Measurements from ENCODE around the gene PDE7B. TPM values are rescaled to one million over a fixed set of nuclear protein-coding genes. Genes with fewer than 3 reads are reported as not detected.

Gene PDE7B
- total and polyA plus RNA-seq, 2 of the 8 experiments (the other 6 are each of a cell fraction or from before 2014, with no cell fraction given): not detected

DNA sequence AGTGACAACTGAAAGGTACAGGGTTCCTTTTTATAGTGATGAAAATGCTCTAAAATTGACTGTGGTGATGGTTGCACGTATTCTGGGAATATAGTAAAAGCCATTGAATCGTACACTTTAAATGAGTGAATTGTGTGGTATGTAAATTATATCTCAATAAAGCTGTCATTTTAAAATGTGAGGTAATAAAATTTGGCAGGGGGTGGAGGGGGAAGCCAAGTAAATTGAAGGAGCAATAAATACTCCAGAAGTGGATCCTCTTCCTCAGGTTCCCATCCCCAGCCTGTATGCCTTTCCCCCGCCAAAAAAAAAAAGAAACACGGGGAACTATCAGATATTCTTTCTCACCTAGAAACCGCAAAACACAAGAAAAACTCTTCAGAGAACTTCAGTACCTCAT lies 237.2 kb downstream of the PDE7B start (continued):
- TF ChIP-seq CTBP2 (IDR thresholded peaks at IDR 0.05; ENCODE audit: borderline replicate concordance, insufficient read depth, insufficient read length, low read length) (no peak), FOSL1 (IDR thresholded peaks at IDR 0.05; ENCODE audit: insufficient read depth, low read depth, low read length) (no peak), MAX (IDR thresholded peaks at IDR 0.05) (no peak)

Measured in H1 (cell line).